Esophagus muscularis mucosa (tissue), 4 donors: Measurements from ENCODE around the gene CXCL8.

Source experiments
- EP300 ChIP-seq: sonication (generic); formaldehyde crosslinking; IDR thresholded peaks from one replicate; pipeline ENCODE4 v1.6.1; 2017; ENCODE audit warnings: antibody characterized with exemption
- POLR2A ChIP-seq: fragments of 450-650 bp; IDR thresholded peaks from one replicate; pipeline ENCODE4 v1.6.1; 2017; ENCODE audit warnings: antibody characterized with exemption, moderate library complexity, mild to moderate bottlenecking, low read depth
- POLR2AphosphoS5 ChIP-seq, 2 donors: sonication (generic); formaldehyde crosslinking; IDR thresholded peaks; one replicate each; pipeline ENCODE4 v1.6.1; 2017; ENCODE audit warnings: antibody characterized with exemption in 2 of 2
- TF ChIP-seq, protein P1 (sequence below), 3 experiments: fragments of 200-600 bp in 2 of 3; fragments of 450-650 bp in 1 of 3; sonication (generic) in 2 of 3; IDR thresholded peaks; one replicate each; pipeline ENCODE4 v1.5.1; 2017 to 2019; ENCODE audit warnings: antibody characterized with exemption in 3 of 3, mild to moderate bottlenecking in 2 of 3, moderate library complexity in 1 of 3

DNA sequence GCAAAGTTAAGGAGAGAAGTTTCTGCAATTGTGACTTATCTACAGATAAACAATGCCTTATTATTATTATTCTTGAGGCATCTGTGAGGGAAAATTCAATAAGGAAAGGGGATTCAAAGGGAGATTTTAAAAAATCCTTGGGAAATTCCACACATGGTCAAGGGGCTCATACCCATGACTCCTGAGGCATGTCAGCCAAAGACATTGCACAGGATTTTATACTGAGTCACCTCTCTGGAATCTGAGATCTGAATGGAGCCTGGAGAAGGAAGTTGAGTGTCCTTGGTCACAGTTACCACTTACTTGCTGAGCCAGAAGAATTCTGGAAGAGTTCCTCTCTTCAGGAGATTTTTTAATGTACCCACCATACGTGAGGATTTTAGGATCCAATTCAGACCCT, 14.4 kb upstream of the CXCL8 start:
- TF ChIP-seq, protein P1, sequence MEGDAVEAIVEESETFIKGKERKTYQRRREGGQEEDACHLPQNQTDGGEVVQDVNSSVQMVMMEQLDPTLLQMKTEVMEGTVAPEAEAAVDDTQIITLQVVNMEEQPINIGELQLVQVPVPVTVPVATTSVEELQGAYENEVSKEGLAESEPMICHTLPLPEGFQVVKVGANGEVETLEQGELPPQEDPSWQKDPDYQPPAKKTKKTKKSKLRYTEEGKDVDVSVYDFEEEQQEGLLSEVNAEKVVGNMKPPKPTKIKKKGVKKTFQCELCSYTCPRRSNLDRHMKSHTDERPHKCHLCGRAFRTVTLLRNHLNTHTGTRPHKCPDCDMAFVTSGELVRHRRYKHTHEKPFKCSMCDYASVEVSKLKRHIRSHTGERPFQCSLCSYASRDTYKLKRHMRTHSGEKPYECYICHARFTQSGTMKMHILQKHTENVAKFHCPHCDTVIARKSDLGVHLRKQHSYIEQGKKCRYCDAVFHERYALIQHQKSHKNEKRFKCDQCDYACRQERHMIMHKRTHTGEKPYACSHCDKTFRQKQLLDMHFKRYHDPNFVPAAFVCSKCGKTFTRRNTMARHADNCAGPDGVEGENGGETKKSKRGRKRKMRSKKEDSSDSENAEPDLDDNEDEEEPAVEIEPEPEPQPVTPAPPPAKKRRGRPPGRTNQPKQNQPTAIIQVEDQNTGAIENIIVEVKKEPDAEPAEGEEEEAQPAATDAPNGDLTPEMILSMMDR (IDR thresholded peaks at IDR 0.05), result no peak
- TF ChIP-seq POLR2AphosphoS5 (IDR thresholded peaks at IDR 0.05) (no peak), EP300 (no peak), POLR2A (no peak)
